HL-60/S4 (cell line): ENCODE results near the gene KRTAP2-4.
"Not testable (repeated sequence)": the region's sequence is repeated elsewhere in the genome, so short reads cannot be mapped to it uniquely, and the experiment has no call there.

Experiments
- in situ Hi-C: fragments of 300-500 bp; cut with MboI; formaldehyde crosslinking; loops from 2 replicates; pipeline ENCODE4 v1.14.3; 2022; ENCODE audit warnings: low sequenced_read_pairs

Gene KRTAP2-4

DNA sequence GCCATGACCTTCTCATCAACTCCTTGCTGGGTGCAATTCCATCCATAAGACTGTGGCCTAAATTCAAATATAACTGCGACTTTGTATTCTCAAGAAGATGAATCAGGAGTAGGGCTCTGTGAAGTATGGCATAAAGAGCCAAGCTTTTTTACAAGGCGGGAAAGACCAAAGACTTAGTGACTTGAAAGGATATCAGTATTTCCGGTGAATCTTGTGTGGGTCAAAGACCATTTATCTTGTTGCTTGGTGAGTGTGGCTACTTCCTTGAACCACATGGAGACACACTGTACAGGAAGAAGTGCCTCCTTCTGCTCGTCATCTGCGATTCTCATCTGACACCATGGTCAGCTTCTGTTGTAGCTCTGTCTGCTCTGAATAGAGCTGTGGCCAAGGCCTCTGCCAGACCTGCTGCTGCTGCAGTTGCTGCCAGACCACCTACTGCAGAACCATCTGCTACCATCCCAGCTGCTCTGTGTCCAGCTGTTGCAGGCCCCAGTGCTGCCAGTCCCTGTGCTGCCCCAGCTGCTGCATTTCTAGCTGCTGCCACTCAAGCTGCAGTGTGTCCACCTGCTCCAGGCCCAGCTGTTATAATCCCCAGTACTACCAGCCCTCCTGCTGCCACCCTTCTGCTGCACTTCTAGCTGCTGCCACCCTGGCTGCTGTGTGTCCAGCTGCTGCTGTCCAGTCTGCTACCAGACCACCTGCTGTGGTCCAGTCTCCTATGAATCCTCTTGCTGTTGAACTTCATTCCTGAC, 6.1 kb upstream of the KRTAP2-4 start:
- in situ Hi-C loops = no loop called here

DNA sequence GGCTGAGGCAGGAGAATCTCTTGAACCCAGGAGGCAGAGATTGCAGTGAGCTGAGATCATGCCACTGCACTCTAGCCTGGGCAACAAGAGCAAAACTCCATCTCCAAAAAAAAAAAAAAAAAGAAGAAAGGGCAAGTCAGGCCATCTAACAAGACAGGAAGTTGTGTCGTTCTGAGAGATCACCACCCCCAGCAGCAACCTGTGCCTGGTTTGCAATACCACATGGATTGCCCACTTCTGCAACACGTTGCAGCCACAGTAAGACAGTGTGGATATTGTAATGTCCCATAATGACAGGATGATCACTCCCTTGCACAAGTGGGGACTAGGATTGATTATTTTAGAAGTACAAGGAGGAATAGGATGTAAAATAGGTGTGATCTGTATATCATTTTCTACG, 3.4 kb upstream of the KRTAP2-4 start:
- in situ Hi-C loops = no loop called here

DNA sequence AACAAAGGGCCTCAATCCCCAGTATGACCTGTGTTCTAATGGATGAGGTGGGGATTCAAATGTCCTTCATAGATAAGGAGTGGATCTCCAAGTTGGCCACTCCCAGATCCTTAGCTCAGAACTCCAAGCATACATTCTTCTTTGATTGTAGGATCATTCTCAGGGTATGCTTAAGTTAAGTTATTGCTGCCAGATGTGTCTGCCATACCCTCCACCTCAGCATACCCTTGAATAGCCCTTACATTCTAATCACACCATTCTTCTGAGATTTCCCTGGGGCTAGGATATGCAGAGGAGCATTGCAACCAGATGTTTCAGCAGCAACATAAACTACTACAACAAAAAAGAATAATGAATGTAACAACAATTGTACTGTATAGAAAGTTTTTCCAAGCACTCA, 1.6 kb upstream of the KRTAP2-4 start:
- in situ Hi-C loops = no loop called here

DNA sequence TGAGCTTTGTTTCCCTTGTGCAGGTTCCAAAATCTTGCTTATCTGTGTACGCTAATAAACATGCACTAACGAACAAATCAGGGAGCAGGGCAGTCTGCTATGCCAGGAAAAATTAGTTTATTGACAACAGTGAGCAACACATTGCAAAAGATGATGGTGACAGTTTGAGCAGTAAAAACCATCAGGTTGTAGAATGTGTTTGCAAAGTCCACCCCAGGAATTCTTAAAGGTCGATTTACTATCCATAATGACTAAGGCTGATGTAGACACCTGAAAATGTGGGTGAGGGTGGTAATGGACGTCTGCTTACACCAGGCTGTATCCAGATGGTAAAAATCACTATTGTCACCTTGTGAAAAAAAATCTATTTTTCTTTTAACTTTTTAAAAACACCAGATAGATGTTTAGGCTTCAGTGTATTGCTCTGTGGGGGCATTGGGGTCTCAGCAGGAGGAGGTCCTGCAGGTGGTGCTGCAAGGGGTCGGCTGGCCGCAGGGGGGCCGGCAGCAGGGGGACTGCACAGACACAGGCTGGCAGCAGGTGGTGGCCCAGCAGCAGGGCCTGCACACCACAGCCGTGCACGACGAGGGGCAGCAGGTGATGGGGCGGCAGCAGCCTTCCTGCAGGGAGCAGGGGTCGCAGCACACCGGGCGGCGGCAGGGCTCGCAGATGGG, 526 bp downstream of the KRTAP2-4 start:
- in situ Hi-C loops = not testable (repeated sequence)

DNA sequence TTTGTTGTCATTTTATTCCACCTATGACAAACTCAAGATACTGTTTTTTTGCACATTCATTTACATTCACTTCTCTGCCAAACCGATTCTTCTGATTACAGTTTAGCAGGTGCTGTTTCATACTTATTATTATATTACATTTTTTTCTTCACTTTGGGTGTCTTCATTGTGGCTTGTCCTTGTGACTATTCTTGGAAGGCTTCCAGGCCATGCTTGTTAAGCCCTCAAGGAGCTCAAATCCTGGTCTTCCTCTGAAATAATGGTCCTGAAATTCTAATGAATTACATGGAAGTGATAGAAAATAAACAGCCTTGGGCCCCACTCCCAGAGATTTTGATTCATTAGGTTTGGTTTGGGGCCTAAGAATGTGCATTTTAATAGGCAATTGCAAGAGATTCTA, 1.4 kb downstream of the KRTAP2-4 start:
- in situ Hi-C loops = no loop called here

DNA sequence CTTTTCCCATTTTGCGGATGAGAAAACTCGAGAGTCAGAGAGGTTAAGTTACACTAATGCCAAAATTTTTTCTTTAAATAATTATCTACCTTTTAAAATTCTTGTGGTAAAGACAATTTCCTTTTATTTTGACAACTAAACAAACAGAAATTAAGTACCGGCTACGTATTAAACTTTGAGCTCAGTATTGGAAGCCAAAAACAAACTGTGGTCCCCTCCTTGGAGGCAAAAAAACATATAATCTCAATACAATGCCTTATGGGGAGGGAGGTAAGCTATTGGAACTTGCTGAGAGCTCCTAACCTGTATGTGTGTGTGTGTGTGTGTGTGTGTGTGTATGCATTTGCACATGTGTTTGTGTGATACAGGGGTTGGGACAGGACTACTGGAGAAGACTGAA, 2.2 kb downstream of the KRTAP2-4 start:
- in situ Hi-C loops = no loop called here

DNA sequence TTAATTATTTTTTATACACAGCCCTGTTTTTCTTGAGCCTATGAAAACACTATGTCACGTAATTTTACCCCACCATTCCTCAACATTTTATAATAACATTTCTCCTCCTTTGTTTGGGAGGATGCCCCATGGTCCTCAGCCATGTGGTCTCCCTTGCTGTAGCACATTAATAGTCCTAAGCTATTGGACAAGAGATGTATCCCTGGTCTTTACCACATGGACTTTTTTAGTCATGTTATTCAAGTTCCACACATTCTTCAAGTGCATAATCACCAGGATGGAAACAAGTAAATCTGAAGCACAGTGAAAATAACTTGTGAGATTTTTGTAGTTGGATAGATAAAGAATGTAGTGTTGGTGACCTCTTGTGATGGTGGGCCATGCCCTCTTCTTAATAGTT, 3.7 kb downstream of the KRTAP2-4 start:
- in situ Hi-C loops = no loop called here

DNA sequence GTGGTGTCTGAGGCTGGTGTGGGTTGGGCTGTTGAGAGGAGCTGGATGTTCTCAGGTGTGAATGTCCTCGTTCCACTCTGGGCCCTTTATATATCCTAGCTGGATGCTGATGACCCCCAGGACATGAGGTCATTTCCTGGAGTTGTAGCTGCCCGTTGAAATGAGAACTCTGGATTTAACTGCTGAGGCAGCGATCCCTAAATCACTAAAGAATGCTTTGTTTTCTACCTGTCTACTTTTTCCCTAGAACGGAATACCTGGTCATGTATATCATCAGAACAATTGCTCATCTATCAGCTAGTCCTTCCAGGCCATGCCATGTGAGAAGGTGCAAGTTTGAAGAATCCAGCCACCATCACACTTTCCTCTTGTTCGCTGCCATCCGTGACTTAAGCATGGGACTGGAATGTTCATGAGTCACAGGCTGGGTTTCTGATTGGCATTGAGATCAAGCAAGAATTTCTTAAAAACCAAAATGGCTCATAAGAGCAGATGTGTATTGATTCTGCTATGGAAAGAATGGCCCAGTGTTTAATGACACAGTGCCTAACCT, 5.6 kb downstream of the KRTAP2-4 start, which contains the start of gene KRTAP2-3:
TSS of gene KRTAP2-3 (minus strand) at position 63 of the 553 bp plus-strand sequence. CDS start 64 bp downstream, outside the sequence.
- in situ Hi-C loops = no loop called here

DNA sequence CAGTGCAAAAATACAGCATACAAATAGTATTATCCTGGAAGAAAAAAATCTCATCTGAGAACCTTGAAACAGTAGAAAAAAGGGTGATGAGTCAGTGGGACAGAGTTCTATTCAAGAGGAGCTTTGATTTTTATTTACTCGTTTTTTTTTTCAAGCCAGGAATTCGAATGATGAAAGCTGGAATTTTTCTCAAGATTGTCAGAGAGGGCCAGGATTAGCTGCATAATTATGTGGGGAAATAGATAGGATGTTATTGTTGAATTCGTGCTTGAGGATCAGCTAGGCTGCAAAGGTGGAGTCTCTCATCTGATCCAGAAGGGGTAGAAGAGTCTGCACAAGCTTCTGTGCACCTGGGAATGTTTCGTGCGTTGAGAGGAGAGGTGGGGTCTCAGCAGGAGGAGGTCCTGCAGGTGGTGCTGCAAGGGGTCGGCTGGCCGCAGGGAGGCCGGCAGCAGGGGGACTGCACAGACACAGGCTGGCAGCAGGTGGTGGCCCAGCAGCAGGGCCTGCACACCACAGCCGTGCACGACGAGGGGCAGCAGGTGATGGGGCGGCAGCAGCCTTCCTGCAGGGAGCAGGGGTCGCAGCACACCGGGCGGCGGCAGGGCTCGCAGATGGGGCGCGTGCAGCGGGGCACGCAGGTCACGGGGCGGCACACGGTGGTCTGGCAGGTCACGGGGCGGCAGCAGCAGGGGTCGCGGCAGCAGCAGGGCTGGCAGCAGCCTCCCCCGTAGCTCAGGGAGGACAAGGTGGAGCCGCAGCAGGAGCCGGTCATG, 6.2 kb downstream of the KRTAP2-4 start:
- in situ Hi-C loops = not testable (repeated sequence)

DNA sequence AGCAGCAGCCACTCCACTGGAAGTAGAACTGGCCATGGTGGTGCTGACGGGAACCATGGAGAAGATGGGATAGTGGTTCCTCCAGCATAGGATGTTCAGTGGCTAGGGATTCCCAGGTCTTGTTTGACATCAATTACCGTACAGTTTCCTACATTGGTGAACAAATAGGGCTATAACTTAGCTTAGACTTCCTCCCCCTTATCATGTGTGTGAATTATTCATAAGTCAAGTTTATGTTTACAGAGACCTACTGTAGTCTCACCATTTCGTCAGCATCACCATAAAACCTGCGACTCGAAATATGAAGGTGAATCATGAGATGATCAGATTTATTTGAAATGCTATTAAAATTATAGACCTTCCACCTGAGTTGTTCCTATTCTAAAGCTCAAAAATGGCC, 6.9 kb downstream of the KRTAP2-4 start:
- in situ Hi-C loops = no loop called here

DNA sequence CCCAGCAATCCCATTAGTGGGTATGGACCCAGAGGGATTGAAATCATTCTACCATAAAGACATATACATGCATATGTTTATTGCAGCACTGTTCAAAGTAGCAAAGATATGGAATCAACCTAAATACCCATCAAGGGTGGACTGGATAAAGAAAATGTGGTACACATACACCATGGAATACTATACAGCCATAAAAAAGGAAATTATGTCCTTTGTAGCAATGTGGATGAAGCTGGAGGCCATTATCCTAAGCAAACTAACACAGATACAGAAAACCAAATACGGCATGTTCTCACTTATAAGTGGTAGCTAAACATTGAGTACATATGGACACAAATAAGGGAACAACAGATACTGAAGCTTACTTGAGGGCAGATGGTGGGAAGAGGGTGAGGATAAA, 8.1 kb downstream of the KRTAP2-4 start:
- in situ Hi-C loops = no loop called here

DNA sequence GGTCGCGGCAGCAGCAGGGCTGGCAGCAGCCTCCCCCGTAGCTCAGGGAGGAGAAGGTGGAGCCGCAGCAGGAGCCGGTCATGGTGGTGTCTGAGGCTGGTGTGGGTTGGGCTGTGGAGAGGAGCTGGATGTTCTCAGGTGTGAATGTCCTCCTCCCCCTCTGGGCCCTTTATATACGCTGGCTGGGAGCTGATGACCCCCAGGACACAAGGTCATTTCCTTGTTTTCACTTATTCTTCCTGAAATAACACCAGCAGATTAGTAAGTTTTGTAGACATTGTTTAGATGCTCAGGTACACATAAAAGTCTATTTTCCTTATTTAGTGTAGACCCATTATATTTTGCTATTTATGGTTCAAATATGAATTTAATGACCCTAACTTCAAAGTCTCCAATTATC, 10.5 kb downstream of the KRTAP2-4 start, which contains the start of gene KRTAP2-2:
TSS of gene KRTAP2-2 (minus strand) at position 101 of the 400 bp plus-strand sequence. CDS start at position 82, 19 bp downstream.
- in situ Hi-C loops = not testable (repeated sequence)

DNA sequence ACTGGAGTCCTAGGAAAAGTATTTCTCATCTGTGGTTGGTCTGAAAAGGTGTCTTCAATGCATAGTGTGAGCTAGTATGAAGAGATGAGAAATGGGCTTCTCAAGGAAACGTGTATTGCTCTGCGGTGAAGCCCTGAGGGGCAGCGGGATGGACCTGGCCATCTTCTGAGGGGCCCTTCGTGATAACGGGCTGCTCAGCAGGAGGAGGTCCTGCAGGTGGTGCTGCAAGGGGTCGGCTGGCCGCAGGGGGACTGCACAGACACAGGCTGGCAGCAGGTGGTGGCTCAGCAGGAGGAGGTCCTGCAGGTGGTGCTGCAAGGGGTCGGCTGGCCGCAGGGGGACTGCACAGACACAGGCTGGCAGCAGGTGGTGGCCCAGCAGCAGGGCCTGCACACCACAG, 11.1 kb downstream of the KRTAP2-4 start:
- in situ Hi-C loops = not testable (repeated sequence)

DNA sequence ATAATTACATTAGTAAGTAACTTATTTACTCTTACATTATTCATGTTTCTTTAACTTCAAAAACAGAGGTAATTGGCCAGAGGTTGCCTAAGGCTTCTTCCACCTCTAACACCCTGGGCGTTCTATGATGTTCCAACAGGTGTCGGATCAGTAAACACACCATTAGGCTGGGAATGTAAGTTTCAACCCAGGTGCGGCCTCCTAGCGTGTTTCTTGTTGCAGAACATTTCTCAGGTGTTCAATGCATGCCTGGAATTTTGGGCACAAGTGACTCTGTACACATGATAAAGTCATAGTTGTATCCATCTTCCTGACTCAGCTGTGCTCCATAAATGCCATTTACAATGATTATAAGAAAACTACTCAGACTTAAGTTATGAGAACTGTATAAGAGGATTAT, 11.7 kb downstream of the KRTAP2-4 start:
- in situ Hi-C loops = no loop called here

DNA sequence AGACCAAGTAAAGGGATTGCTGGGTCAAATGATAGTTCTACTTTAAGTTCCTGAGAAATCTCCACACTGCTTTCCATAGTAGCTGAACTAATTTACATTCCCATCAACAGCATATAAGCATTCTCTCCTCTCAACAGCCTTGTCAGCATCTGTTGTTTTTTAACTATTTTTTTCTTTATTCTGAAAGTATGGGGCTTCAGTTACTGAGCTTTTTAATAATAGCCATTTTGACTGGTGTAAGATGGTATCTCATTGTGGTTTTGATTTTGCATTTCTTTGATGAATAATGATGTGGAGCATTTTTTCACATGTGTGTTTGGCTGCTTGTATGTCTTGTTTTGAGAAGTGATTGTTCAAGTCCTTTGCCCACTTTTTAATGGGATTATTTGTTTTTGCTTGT, 13.1 kb downstream of the KRTAP2-4 start:
- in situ Hi-C loops = no loop called here

DNA sequence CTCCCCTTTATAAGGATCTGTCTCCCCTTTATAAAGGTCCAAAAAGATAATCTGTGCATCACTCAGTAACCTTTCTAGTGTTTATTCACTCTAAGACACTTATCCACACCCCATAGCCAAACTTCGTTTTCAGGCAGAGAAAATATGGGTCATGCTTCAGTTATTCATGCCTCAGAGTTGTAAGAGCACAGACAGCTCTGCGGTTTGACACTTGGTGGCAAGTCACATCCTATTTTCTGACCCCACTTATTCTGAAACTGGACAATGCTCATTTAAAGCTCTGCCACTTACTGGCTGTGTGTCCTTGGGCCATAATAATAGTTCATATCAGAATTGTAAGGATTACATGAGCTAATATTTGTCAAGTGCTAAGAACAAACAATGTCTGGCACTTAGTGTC, 16.6 kb downstream of the KRTAP2-4 start:
- in situ Hi-C loops = no loop called here

DNA sequence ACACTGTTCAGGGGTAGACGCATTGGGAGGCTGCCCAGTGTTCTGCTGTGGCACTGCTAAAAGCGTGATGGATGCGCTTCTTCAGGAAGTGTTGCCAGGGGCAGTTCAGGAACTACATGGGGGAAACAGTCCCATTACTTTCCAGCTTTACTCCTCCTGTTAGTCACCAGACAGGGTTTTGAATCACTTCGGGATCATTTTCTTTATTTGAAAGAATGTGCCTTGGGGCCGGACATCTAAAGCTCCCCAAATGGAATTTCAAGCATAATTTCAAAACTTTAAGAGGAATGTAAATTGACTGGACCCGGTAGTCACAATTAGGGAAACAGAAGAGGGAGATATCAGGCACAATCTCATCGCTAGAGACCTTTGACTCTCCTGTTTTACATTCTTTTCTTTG, 17.2 kb downstream of the KRTAP2-4 start:
- in situ Hi-C loops = no loop called here

DNA sequence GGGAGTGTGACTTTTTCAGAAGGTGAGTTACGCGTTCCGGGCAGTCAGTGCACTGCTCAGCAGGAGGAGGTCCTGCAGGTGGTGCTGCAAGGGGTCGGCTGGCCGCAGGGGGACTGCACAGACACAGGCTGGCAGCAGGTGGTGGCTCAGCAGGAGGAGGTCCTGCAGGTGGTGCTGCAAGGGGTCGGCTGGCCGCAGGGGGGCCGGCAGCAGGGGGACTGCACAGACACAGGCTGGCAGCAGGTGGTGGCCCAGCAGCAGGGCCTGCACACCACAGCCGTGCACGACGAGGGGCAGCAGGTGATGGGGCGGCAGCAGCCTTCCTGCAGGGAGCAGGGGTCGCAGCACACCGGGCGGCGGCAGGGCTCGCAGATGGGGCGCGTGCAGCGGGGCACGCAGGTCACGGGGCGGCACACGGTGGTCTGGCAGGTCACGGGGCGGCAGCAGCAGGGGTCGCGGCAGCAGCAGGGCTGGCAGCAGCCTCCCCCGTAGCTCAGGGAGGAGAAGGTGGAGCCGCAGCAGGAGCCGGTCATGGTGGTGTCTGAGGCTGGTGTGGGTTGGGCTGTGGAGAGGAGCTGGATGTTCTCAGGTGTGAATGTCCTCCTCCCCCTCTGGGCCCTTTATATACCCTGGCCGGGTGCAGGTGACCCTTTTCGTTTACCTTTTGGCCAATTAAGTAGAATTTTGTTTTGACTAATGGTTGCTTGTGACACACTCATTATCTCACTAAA, 18.8 kb downstream of the KRTAP2-4 start, which contains the start of gene KRTAP2-1:
TSS of gene KRTAP2-1 (minus strand) at position 582 of the 731 bp plus-strand sequence. CDS start at position 533, 49 bp downstream.
- in situ Hi-C loops = not testable (repeated sequence)

DNA sequence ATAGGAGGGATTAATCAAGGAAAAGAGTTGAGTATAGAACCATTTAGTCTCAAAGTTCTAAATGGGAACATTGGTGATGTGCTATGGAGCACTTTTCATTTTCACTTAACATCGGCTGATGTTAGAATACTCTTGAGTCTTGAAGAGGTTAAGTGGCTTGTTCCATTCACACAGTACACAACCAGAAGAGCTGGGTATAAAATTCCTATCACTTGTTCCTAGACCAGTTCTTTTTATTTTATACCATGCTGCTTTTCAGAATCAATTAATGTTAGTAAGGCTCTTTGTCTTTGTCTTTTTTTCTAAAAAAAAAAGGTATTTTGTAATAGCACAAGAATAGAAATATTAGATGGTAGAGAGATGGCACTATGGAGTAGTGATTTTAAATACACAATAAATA, 22.7 kb downstream of the KRTAP2-4 start:
- in situ Hi-C loops = no loop called here

DNA sequence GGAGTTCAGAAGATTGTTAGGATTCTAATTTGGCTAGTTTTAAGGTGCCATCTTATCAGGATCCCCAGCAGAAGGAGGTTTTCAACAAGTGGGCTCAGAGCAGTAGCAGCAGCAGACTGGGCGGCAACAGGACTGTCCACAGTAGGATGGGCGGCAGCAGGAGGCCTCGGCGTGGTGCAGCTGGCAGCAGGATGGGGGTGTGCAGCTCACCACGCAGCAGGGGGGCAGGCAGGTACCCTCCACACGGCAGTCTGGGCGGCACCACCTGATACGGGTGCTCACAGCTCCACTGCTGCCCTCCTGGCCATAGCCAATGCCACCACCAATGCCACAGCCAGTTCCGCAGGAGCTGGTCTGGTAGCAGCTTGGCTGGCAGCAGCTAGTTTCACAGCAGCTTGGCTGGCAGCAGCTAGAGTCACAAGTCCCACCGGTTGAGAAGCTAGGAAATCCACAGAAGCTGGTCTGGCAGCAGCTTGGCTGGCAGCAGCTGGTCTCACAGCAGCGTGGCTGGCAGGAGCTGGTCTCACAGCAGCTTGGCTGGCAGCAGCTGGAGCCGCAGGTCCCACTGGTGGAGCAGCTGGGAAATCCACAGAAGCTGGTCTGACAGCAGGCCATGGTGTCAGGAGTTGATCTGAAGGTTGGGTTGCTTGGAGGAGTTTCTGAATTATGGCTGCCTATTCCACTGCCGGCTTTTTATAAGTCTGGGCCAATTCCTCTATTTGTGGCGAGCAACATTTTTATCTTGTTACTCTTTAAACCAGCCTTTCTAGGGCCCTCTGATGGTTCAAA, 24.7 kb downstream of the KRTAP2-4 start, which contains the start of gene KRTAP1-1:
TSS of gene KRTAP1-1 (minus strand) at position 668 of the 789 bp plus-strand sequence. CDS start at position 615, 53 bp downstream.
- in situ Hi-C loops = not testable (repeated sequence)
